Activated CD4-positive, alpha-beta memory T cell treated with anti-CD3 and anti-CD28 coated beads, Interleukin-2, amount 10 ng/mL, durations not matched to agents 7 days and 5 days (primary cell): ENCODE results near the gene USP47. TPM values are rescaled to one million over a fixed set of nuclear protein-coding genes. Genes with fewer than 3 reads are reported as not detected.

Experiments
- CTCF ChIA-PET: fragments of 350-600 bp; sonication (Branson Sonifier 250); formaldehyde crosslinking; loops from one replicate; lab custom pipeline; 2021; ENCODE audit warnings: antibody characterized with exemption, inconsistent platforms; lab: Charles Lee
- POLR2A ChIA-PET: fragments of 350-600 bp; sonication (Branson Sonifier 250); formaldehyde crosslinking; loops from one replicate; lab custom pipeline; 2021; ENCODE audit warnings: antibody characterized with exemption; lab: Charles Lee
- DNase-seq: peaks from one replicate; pipeline ENCODE4 v3.0.0-alpha.2; 2020
- H3K27ac Mint-ChIP-seq: one replicate; pipeline ENCODE4 v1.8.0; 2021; ENCODE audit warnings: mild to moderate bottlenecking, mixed read lengths
- H3K27me3 Mint-ChIP-seq: one replicate; pipeline ENCODE4 v1.8.0; 2021; ENCODE audit warnings: mixed read lengths
- H3K36me3 Mint-ChIP-seq: one replicate; pipeline ENCODE4 v1.8.0; 2021; ENCODE audit warnings: low read depth, mixed read lengths
- H3K4me1 Mint-ChIP-seq: one replicate; pipeline ENCODE4 v1.8.0; 2021; ENCODE audit warnings: mixed read lengths
- H3K4me3 Mint-ChIP-seq: one replicate; pipeline ENCODE4 v1.8.0; 2021; ENCODE audit warnings: mild to moderate bottlenecking, mixed read lengths
- H3K9me3 Mint-ChIP-seq: one replicate; pipeline ENCODE4 v1.8.0; 2021; ENCODE audit warnings: mixed read lengths
- total RNA-seq, 2 experiments: library from RNA; stranded (reverse); gene quantifications; one replicate each; pipeline ENCODE4 v1.2.3, GENCODE V29; 2021

Gene USP47
- total RNA-seq, 2 experiments from 2014 or later, result 38.9 to 41.7 TPM

GRCh38 chr11:11966826-11967668 lies 125.3 kb downstream of the USP47 start:
- H3K27ac Mint-ChIP-seq, result no peak overlapping the region
- peaks cover 11% of the 10 kb centered on the region for H3K27me3 Mint-ChIP-seq
- peaks cover 5% of the 10 kb centered on the region for H3K4me1 Mint-ChIP-seq
- H3K9me3 Mint-ChIP-seq, result no peaks in the 10 kb centered on the region
- no peak overlapping the region for H3K4me3 Mint-ChIP-seq
- H3K36me3 Mint-ChIP-seq, result peaks cover 3% of the 10 kb centered on the region
- ChIA-PET POLR2A (no interaction called here), CTCF (interaction anchor here (0.6 to 1.6 kb wide), 22 partner anchors 9 to 315 kb away, joined by 3 to 13 read pairs (median 4); partner anchors contain the start of gene DKK3)
- DNase-seq, result peak; percentile 81

- H3K27ac Mint-ChIP-seq, result no peak overlapping the region
- peaks cover 11% of the 10 kb centered on the region for H3K27me3 Mint-ChIP-seq
- no peaks in the 10 kb centered on the region for H3K9me3 Mint-ChIP-seq
- no peaks in the 10 kb centered on the region for H3K4me1 Mint-ChIP-seq
- ChIA-PET POLR2A (no interaction called here), CTCF (interaction anchor here (0.8 to 1.6 kb wide), 14 partner anchors 10 to 166 kb away, joined by 3 to 13 read pairs (median 4); partner anchors contain the start of gene DKK3)
- H3K36me3 Mint-ChIP-seq, result no peaks in the 10 kb centered on the region
- no peak for DNase-seq
- no peak overlapping the region for H3K4me3 Mint-ChIP-seq
Measured at GRCh38 chr11:11967669-11968510, 126.1 kb downstream of the USP47 start.

GRCh38 chr11:11968511-11969280 lies 126.9 kb downstream of the USP47 start:
- Mint-ChIP-seq H3K36me3 (no peaks in the 10 kb centered on the region), H3K27me3 (peaks cover 11% of the 10 kb centered on the region), H3K9me3 (no peaks in the 10 kb centered on the region), H3K27ac (no peak overlapping the region), H3K4me3 (no peak overlapping the region), H3K4me1 (no peaks in the 10 kb centered on the region)
- DNase-seq, result no peak
- CTCF ChIA-PET, result no interaction called here
- POLR2A ChIA-PET, result no interaction called here

GRCh38 chr11:11969380-11970215 lies 127.8 kb downstream of the USP47 start:
- CTCF ChIA-PET, result no interaction called here
- Mint-ChIP-seq H3K4me1 (peaks cover 7% of the 10 kb centered on the region), H3K4me3 (no peak overlapping the region)

GRCh38 chr11:11970556-11970955 lies 128.8 kb downstream of the USP47 start:
- Mint-ChIP-seq H3K9me3 (no peaks in the 10 kb centered on the region), H3K27me3 (peaks cover 4% of the 10 kb centered on the region), H3K4me1 (peaks cover 16% of the 10 kb centered on the region), H3K27ac (no peak overlapping the region), H3K36me3 (no peaks in the 10 kb centered on the region), H3K4me3 (no peak overlapping the region)
- ChIA-PET POLR2A (no interaction called here), CTCF (interaction anchor here (1.3 kb wide), 1 partner anchor 10 kb away, joined by 3 read pairs; no protein-coding TSS in a partner anchor)
- no peak for DNase-seq

More at GRCh38 chr11:11969380-11970215, 127.8 kb downstream of the USP47 start:
- POLR2A ChIA-PET, result no interaction called here
- Mint-ChIP-seq H3K27me3 (peaks cover 6% of the 10 kb centered on the region), H3K9me3 (no peaks in the 10 kb centered on the region), H3K27ac (no peak overlapping the region), H3K36me3 (no peaks in the 10 kb centered on the region)
- DNase-seq, result no peak

GRCh38 chr11:11971906-11972547 lies 130.3 kb downstream of the USP47 start:
- CTCF ChIA-PET, result interaction anchor here (0.6 to 1.8 kb wide), 4 partner anchors 9 to 310 kb away, joined by 3 to 5 read pairs (median 4); no protein-coding TSS in a partner anchor
- Mint-ChIP-seq H3K9me3 (no peaks in the 10 kb centered on the region), H3K4me3 (no peak overlapping the region), H3K27ac (no peak overlapping the region), H3K4me1 (peaks cover 24% of the 10 kb centered on the region), H3K36me3 (no peaks in the 10 kb centered on the region), H3K27me3 (peaks cover 4% of the 10 kb centered on the region)
- DNase-seq, result no peak
- POLR2A ChIA-PET, result interaction anchor here (0.8 to 1.3 kb wide), 3 partner anchors 8 to 41 kb away, joined by 3 read pairs; no protein-coding TSS in a partner anchor

- CTCF ChIA-PET, result interaction anchor here (1.4 to 1.8 kb wide), 3 partner anchors 72 to 309 kb away, joined by 4 to 5 read pairs (median 4); no protein-coding TSS in a partner anchor
- no peak for DNase-seq
- peaks cover 24% of the 10 kb centered on the region for H3K4me1 Mint-ChIP-seq
Measured at GRCh38 chr11:11972730-11973341, 131.1 kb downstream of the USP47 start.

GRCh38 chr11:11973361-11973800 lies 131.6 kb downstream of the USP47 start:
- ChIA-PET CTCF (no interaction called here), POLR2A (no interaction called here)
- Mint-ChIP-seq H3K27me3 (peaks cover 4% of the 10 kb centered on the region), H3K4me3 (no peak overlapping the region), H3K36me3 (no peaks in the 10 kb centered on the region), H3K27ac (no peak overlapping the region), H3K9me3 (no peaks in the 10 kb centered on the region), H3K4me1 (peaks cover 24% of the 10 kb centered on the region)
- no peak for DNase-seq

More at GRCh38 chr11:11972730-11973341, 131.1 kb downstream of the USP47 start:
- Mint-ChIP-seq H3K27ac (no peak overlapping the region), H3K36me3 (no peaks in the 10 kb centered on the region), H3K27me3 (peaks cover 4% of the 10 kb centered on the region), H3K9me3 (no peaks in the 10 kb centered on the region), H3K4me3 (no peak overlapping the region)
- POLR2A ChIA-PET, result interaction anchor here (1.3 kb wide), 1 partner anchor 9 kb away, joined by 3 read pairs; no protein-coding TSS in a partner anchor

- Mint-ChIP-seq H3K4me3 (no peak overlapping the region), H3K27me3 (peaks cover 4% of the 10 kb centered on the region), H3K36me3 (no peaks in the 10 kb centered on the region), H3K27ac (no peak overlapping the region), H3K9me3 (no peaks in the 10 kb centered on the region), H3K4me1 (peaks cover 24% of the 10 kb centered on the region)
- ChIA-PET POLR2A (no interaction called here), CTCF (no interaction called here)
- DNase-seq, result no peak
Measured at GRCh38 chr11:11973866-11974265, 132.1 kb downstream of the USP47 start.

GRCh38 chr11:11975201-11976092 lies 133.7 kb downstream of the USP47 start:
- POLR2A ChIA-PET, result interaction anchor here (1.1 kb wide), 1 partner anchor 15 kb away, joined by 3 read pairs; no protein-coding TSS in a partner anchor
- H3K27me3 Mint-ChIP-seq, result peaks cover 2% of the 10 kb centered on the region
- H3K9me3 Mint-ChIP-seq, result no peaks in the 10 kb centered on the region
- no peak overlapping the region for H3K27ac Mint-ChIP-seq
- peaks cover 24% of the 10 kb centered on the region for H3K4me1 Mint-ChIP-seq
- H3K36me3 Mint-ChIP-seq, result no peaks in the 10 kb centered on the region
- no peak for DNase-seq
- CTCF ChIA-PET, result interaction anchor here (1.2 to 1.5 kb wide), 2 partner anchors 13 to 69 kb away, joined by 3 read pairs; no protein-coding TSS in a partner anchor
- H3K4me3 Mint-ChIP-seq, result no peak overlapping the region
